PFSK-1 (cell line): ENCODE measurements around the gene GTF3C2.

Experiments used
- POLR2AphosphoS5 ChIP-seq: IDR thresholded peaks from 2 replicates; pipeline ENCODE4 v1.6.1; 2012; ENCODE audit warnings: low read depth, mild to moderate bottlenecking, control low read depth, low read length, moderate library complexity
- SIN3A ChIP-seq: IDR thresholded peaks from 2 replicates; pipeline ENCODE4 v1.6.1; 2012; ENCODE audit warnings: mild to moderate bottlenecking, low read length, moderate library complexity, borderline replicate concordance; ENCODE audit not compliant: insufficient read depth

DNA sequence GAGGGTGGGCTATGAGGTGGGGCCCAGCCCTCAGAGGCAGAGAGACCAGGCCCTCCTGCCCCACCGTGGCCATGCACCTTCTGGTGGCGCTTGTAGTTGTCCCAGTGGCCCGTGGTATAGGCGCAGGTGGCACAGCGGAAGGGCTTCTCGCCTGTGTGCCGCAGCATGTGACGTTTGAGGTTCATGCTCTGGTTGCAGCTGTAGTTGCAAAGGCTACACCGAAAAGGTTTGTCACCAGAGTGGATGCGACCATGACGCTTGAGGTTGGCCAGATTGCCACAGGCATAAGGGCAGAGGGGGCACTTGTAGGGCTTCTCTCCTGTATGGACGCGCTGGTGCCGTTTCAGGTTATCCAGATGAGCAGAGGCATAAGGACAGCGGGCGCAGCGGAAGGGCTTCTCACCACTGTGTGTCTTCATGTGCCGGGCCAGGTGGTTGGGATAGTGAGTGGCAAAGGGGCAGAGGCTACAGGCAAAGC lies 21.1 kb upstream of the GTF3C2 start:
- peak; percentile 38 for TF ChIP-seq POLR2AphosphoS5
- TF ChIP-seq SIN3A, result no peak
